GM12873 (cell line): ENCODE data around the gene IL4I1.

Experiments
- CTCF ChIP-seq: IDR thresholded peaks from 2 replicates; pipeline ENCODE4 v1.5.1; 2012; ENCODE audit warnings: low read depth, mild to moderate bottlenecking, moderate library complexity, low read length, control low read depth; ENCODE audit not compliant: insufficient read depth; ENCODE audit errors: missing control alignments

Gene IL4I1

GRCh38 chr19:49904136-49904535 lies 7.4 kb upstream of the IL4I1 start:
- TF ChIP-seq CTCF: no peak

GRCh38 chr19:49895566-49896297 lies 955 bp downstream of the IL4I1 start:
- no peak for TF ChIP-seq CTCF

- TF ChIP-seq CTCF: no peak
Observed at GRCh38 chr19:49894879-49895565, 1.7 kb downstream of the IL4I1 start.

GRCh38 chr19:49894011-49894664 lies 2.5 kb downstream of the IL4I1 start:
- no peak for TF ChIP-seq CTCF

GRCh38 chr19:49892716-49893115 lies 4.0 kb downstream of the IL4I1 start:
- no peak for TF ChIP-seq CTCF

- no peak for TF ChIP-seq CTCF
Observed at GRCh38 chr19:49891393-49891792, 5.3 kb downstream of the IL4I1 start.
